ENCODE results near the gene CSE1L. TPM values are rescaled to one million over a fixed set of nuclear protein-coding genes. Genes with fewer than 3 reads are reported as not detected.
"Not testable (repeated sequence)": the region's sequence is repeated elsewhere in the genome, so short reads cannot be mapped to it uniquely, and the experiment has no call there.

Gene CSE1L
- total RNA-seq, 1 donor from 2014 or later: 111 TPM

GRCh38 chr20:49098136-49098535 is 52.0 kb downstream of the CSE1L start:
- Mint-ChIP-seq H3K36me3 (peaks cover 49% of the 10 kb centered on the region), H3K27ac (no peak overlapping the region), H3K4me3 (no peak overlapping the region), H3K27me3 (no peaks in the 10 kb centered on the region), H3K4me1 (ENCODE audit: unreplicated experiment) (no peaks in the 10 kb centered on the region), H3K9me3 (no peaks in the 10 kb centered on the region)
- TF ChIP-seq CTCF (conservative IDR thresholded peaks at IDR 0.05): no peak
- DNase-seq (ENCODE audit: extremely low spot score, unreplicated experiment): no peak

DNA sequence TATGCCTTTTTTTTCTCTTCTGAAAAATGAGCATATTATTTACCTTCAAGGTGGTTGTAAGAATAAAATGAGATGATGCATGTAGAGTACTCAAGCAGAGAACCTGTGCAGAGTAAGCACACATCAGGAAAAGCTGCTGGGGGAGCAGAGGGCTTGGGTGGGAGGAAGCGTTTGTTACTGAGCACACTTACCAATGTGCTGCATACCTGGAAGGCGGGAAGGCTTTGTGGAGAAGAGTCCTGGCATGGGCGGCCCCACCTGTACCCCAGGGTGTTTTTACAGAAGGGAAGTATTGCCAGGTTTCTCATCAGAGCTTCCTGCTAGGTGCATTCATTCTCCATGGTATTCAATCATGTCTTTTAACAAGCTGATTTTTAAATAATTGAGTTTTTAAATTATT is 52.9 kb downstream of the CSE1L start:
- Mint-ChIP-seq H3K36me3 (peaks cover 52% of the 10 kb centered on the region), H3K27ac (no peak overlapping the region), H3K27me3 (no peaks in the 10 kb centered on the region), H3K4me1 (ENCODE audit: unreplicated experiment) (no peaks in the 10 kb centered on the region), H3K4me3 (no peak overlapping the region), H3K9me3 (no peaks in the 10 kb centered on the region)
- no peak for TF ChIP-seq CTCF (conservative IDR thresholded peaks at IDR 0.05)
- DNase-seq (ENCODE audit: extremely low spot score, unreplicated experiment): no peak

- H3K27ac Mint-ChIP-seq; H3K9me3 Mint-ChIP-seq; DNase-seq (ENCODE audit: extremely low spot score, unreplicated experiment); H3K4me1 Mint-ChIP-seq (ENCODE audit: unreplicated experiment); H3K4me3 Mint-ChIP-seq; H3K27me3 Mint-ChIP-seq: not testable (repeated sequence)
- peaks cover 42% of the 10 kb centered on the region for H3K36me3 Mint-ChIP-seq
These were observed 54.2 kb downstream of the CSE1L start for GRCh38 chr20:49100292-49100691.

- peak overlapping the region; percentile 40 for H3K27ac Mint-ChIP-seq
- peaks cover 48% of the 10 kb centered on the region for H3K36me3 Mint-ChIP-seq
- no peak for TF ChIP-seq CTCF (conservative IDR thresholded peaks at IDR 0.05)
- H3K27me3 Mint-ChIP-seq: no peaks in the 10 kb centered on the region
- H3K4me1 Mint-ChIP-seq (ENCODE audit: unreplicated experiment): no peaks in the 10 kb centered on the region
- DNase-seq (ENCODE audit: extremely low spot score, unreplicated experiment): no peak
- no peaks in the 10 kb centered on the region for H3K9me3 Mint-ChIP-seq
- no peak overlapping the region for H3K4me3 Mint-ChIP-seq
These were observed 54.9 kb downstream of the CSE1L start for GRCh38 chr20:49100972-49101371.

- H3K4me3 Mint-ChIP-seq: no peak overlapping the region
- no peak for DNase-seq (ENCODE audit: extremely low spot score, unreplicated experiment)
- H3K27ac Mint-ChIP-seq: no peak overlapping the region
- no peak for TF ChIP-seq CTCF (conservative IDR thresholded peaks at IDR 0.05)
- peaks cover 39% of the 10 kb centered on the region for H3K36me3 Mint-ChIP-seq
- H3K4me1 Mint-ChIP-seq (ENCODE audit: unreplicated experiment): no peaks in the 10 kb centered on the region
- no peaks in the 10 kb centered on the region for H3K27me3 Mint-ChIP-seq
- no peaks in the 10 kb centered on the region for H3K9me3 Mint-ChIP-seq
These were observed 56.9 kb downstream of the CSE1L start for GRCh38 chr20:49103019-49103418.

DNA sequence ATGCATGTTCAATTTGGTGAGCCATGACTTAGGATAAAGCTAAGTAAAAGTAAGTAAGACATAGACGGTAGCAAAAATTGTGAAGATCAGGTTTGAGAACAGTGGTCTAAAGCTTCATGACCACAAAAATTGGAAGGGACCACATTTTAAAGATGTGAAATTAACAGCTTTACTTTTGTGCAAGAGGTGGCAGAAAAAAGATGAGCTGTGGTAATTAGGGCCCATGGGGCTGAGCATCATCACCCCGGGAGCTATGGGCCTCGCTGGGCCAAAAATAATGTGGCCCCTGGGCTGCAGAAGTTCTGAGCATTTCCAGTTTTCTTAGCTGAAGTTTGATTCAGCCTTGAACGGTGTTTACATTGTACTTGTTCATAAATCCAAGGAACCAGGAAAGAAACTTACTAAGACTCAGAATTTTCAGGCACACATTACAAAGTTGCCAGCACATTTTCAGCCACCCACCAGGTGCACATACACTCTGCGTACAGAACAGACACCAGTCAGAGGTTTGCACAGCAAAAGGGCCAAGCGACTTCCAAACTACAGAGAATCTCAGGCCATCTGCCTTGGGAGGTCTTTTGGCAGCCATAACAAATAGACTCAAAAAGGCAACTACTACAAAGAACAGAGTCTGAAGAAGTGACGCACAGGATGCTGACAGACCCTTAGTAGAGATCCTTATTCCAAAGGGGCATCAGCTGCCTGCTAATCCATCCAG is 57.7 kb downstream of the CSE1L start:
- no peak for DNase-seq (ENCODE audit: extremely low spot score, unreplicated experiment)
- no peaks in the 10 kb centered on the region for H3K9me3 Mint-ChIP-seq
- H3K4me1 Mint-ChIP-seq (ENCODE audit: unreplicated experiment): no peaks in the 10 kb centered on the region
- no peak overlapping the region for H3K4me3 Mint-ChIP-seq
- no peaks in the 10 kb centered on the region for H3K27me3 Mint-ChIP-seq
- no peak overlapping the region for H3K27ac Mint-ChIP-seq
- TF ChIP-seq CTCF (conservative IDR thresholded peaks at IDR 0.05): no peak
- H3K36me3 Mint-ChIP-seq: peaks cover 36% of the 10 kb centered on the region

Data from type B pancreatic cell (in vitro differentiated cells).